ENCODE measurements around the gene KNCN. TPM values are rescaled to one million over a fixed set of nuclear protein-coding genes. Genes with fewer than 3 reads are reported as not detected.
A peak's percentile ranks its signal among the peaks of the same experiment; 100 is the strongest.

KNCN gene
- total RNA-seq, 1 donor from 2014 or later = not detected

GRCh38 chr1:46522184-46522968, 29.1 kb downstream of the KNCN start:
- H3K27ac ChIP-seq (ENCODE audit: low read depth, low read length) = peak overlapping the region; percentile 15
- H3K9ac ChIP-seq (ENCODE audit: low read length) = no peak overlapping the region
- Mint-ChIP-seq H3K36me3 (ENCODE audit: low read depth, unreplicated experiment) (no peaks in the 10 kb centered on the region), H3K9me3 (ENCODE audit: unreplicated experiment) (no peaks in the 10 kb centered on the region), H3K4me3 (ENCODE audit: unreplicated experiment) (no peak overlapping the region), H3K27ac (ENCODE audit: unreplicated experiment) (peak overlapping the region; percentile 9), H3K27me3 (ENCODE audit: low read depth, unreplicated experiment) (peaks cover 30% of the 10 kb centered on the region), H3K4me1 (ENCODE audit: low read depth, unreplicated experiment) (peaks cover 40% of the 10 kb centered on the region)
- TF ChIP-seq CTCF (IDR thresholded peaks at IDR 0.05; ENCODE audit: insufficient read depth, low read depth, low read length) = no peak
- no peak for TF ChIP-seq EZH2 (IDR thresholded peaks at IDR 0.05; ENCODE audit: insufficient read depth, low read length)
- no peaks in the 10 kb centered on the region for H4K20me1 ChIP-seq (ENCODE audit: insufficient read depth, low read length)
- peak overlapping the region; percentile 6 for H3K4me3 ChIP-seq (ENCODE audit: insufficient read depth, low read depth, low read length)
- H3K79me2 ChIP-seq (ENCODE audit: insufficient read depth, low read length) = no peaks in the 10 kb centered on the region
- no peaks in the 10 kb centered on the region for H3K36me3 ChIP-seq (ENCODE audit: insufficient read depth, low read length)
- H3K9me3 ChIP-seq (ENCODE audit: insufficient read depth, low read depth, low read length) = no peaks in the 10 kb centered on the region
- peak; percentile 65 for FAIRE-seq
- H3K4me2 ChIP-seq (ENCODE audit: low read length) = peak overlapping the region; percentile 57
- H2AFZ ChIP-seq (ENCODE audit: low read depth, low read length) = no peak overlapping the region
- H3K4me1 ChIP-seq (ENCODE audit: insufficient read depth, low read length) = peaks cover 34% of the 10 kb centered on the region
- peak; percentile 71 for DNase-seq (ENCODE audit: low read depth)
- H3K27me3 ChIP-seq (ENCODE audit: insufficient read depth, low read length) = peaks cover 19% of the 10 kb centered on the region

GRCh38 chr1:46521414-46521813, 30.0 kb downstream of the KNCN start:
- no peak for TF ChIP-seq EZH2 (IDR thresholded peaks at IDR 0.05; ENCODE audit: insufficient read depth, low read length)
- no peak for TF ChIP-seq CTCF (IDR thresholded peaks at IDR 0.05; ENCODE audit: insufficient read depth, low read depth, low read length)

More at GRCh38 chr1:46521414-46521813, 30.0 kb downstream of the KNCN start:
- FAIRE-seq (no peak), DNase-seq (ENCODE audit: low read depth) (no peak)
- Mint-ChIP-seq H3K4me3 (ENCODE audit: unreplicated experiment) (no peak overlapping the region), H3K27me3 (ENCODE audit: low read depth, unreplicated experiment) (peaks cover 28% of the 10 kb centered on the region), H3K9me3 (ENCODE audit: unreplicated experiment) (no peaks in the 10 kb centered on the region), H3K27ac (ENCODE audit: unreplicated experiment) (no peak overlapping the region), H3K4me1 (ENCODE audit: low read depth, unreplicated experiment) (peaks cover 48% of the 10 kb centered on the region), H3K36me3 (ENCODE audit: low read depth, unreplicated experiment) (no peaks in the 10 kb centered on the region)
- Histone ChIP-seq H3K27ac (ENCODE audit: low read depth, low read length) (no peak overlapping the region), H3K4me2 (ENCODE audit: low read length) (no peak overlapping the region), H3K9me3 (ENCODE audit: insufficient read depth, low read depth, low read length) (no peaks in the 10 kb centered on the region), H3K79me2 (ENCODE audit: insufficient read depth, low read length) (no peaks in the 10 kb centered on the region), H3K4me1 (ENCODE audit: insufficient read depth, low read length) (peaks cover 34% of the 10 kb centered on the region), H2AFZ (ENCODE audit: low read depth, low read length) (no peak overlapping the region), H4K20me1 (ENCODE audit: insufficient read depth, low read length) (no peaks in the 10 kb centered on the region), H3K36me3 (ENCODE audit: insufficient read depth, low read length) (no peaks in the 10 kb centered on the region), H3K4me3 (ENCODE audit: insufficient read depth, low read depth, low read length) (no peak overlapping the region), H3K9ac (ENCODE audit: low read length) (no peak overlapping the region), H3K27me3 (ENCODE audit: insufficient read depth, low read length) (peaks cover 13% of the 10 kb centered on the region)

Data from astrocyte (in vitro differentiated cells and primary cell).